ENCODE data around the gene FSCB.

DNA sequence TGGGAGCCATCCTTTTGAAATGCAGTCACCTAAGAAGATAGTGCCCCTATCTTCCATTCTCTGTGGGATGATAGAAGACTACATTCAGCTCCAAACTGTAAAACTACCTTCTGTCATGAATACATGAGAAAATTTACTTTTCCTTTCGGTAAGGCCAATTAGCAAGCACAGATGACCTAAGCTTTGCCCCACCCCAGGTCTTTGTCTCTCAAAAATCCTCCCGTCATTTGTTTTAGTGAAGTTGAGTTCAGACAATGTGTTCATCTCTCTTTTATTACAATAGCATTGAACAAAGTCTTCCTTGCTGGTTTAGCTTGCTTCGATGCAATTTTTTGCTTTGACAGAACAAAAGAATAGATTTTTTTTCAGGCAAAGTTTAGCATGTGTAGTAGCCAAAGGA, 18.2 kb upstream of the FSCB start:
- TF ChIP-seq, protein P1, sequence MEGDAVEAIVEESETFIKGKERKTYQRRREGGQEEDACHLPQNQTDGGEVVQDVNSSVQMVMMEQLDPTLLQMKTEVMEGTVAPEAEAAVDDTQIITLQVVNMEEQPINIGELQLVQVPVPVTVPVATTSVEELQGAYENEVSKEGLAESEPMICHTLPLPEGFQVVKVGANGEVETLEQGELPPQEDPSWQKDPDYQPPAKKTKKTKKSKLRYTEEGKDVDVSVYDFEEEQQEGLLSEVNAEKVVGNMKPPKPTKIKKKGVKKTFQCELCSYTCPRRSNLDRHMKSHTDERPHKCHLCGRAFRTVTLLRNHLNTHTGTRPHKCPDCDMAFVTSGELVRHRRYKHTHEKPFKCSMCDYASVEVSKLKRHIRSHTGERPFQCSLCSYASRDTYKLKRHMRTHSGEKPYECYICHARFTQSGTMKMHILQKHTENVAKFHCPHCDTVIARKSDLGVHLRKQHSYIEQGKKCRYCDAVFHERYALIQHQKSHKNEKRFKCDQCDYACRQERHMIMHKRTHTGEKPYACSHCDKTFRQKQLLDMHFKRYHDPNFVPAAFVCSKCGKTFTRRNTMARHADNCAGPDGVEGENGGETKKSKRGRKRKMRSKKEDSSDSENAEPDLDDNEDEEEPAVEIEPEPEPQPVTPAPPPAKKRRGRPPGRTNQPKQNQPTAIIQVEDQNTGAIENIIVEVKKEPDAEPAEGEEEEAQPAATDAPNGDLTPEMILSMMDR (IDR thresholded peaks at IDR 0.05 in 8 of 11, conservative IDR thresholded peaks at IDR 0.05 in 3 of 11), result no peak
- TF ChIP-seq POLR2A (IDR thresholded peaks at IDR 0.05), result no peak
- TF ChIP-seq POLR2AphosphoS5 (IDR thresholded peaks at IDR 0.05), result no peak

Measured in spleen (tissue), 7 donors.